SHP77 treated with DMSO at 0.1 percent for 48 hours (cell line): ENCODE measurements around the gene CTSF.
"Not testable (repeated sequence)": the region's sequence is repeated elsewhere in the genome, so short reads cannot be mapped to it uniquely, and the experiment has no call there.

Source experiments
- DNase-seq: peaks from one replicate; lab custom pipeline; 2025; lab: John Stamatoyannopoulos, UW

Gene CTSF

DNA sequence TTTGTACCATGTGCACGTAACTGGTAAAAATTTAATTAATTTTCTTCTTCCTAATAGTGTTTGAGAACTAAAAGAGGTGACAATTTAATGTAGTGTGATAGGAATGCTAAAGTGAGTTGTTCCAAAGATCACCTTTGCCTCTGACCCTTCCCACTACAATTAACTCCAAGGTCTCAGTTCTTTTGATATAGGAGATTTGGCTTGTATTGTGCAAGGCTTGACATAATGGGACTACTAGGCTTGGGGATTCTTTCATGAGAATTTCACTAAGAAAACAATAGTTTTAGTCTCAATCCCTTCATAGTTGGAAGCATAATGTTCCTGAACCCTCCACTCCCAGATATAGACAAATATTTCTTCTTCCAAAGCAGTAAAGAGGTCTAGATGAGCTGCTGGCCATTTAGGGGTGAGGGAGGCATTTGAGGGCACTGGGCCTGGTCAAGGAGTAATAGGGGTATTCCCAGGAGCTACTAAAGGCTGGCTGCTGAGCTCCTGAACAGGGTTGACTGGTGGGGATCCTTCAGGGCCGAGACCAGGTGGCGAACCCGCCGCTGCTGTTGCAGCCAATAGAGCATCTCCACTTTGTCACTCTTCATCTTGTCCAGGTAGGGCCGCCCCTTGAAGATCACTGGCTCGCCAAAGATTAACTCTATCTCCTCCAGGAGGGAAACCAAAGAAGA lies 21.7 kb upstream of the CTSF start:
- DNase-seq: no peak

DNA sequence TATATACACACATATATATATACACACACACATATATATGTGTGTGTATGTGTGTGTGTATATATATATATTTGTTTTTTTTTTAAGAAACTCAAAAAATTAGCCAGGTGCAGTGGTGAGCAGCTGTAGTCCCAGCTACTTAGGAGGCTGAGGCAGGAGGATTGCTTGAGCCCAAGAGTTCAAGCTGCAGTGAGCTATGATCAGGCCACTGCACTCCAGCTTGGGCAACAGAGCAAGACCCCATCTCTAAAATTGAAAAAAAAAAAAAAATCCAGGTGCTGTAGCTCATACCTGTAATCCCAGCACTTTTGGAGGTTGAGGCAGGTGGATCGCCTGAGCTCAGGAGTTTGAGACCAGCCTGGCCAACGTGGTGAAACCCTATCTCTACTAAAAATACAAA lies 20.9 kb upstream of the CTSF start:
- DNase-seq: not testable (repeated sequence)

DNA sequence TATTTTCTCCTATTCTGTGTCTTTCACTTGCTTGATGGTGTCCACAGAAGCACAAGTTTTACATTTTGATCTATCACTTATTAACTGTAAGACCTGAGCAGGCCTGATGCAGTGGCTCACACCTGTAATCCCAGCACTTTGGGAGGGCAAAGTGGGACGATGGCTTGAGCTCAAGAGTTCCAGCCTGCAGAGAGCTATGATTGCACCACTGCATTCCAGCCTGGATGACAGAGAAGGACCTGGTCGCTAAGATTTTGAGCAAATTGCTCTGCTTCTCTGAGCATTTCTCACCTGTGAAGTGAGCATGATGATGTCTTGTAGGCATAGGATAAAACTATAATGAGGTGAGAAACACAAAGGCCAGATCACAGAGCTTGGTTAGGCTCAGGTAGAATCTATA lies 17.7 kb upstream of the CTSF start:
- DNase-seq: no peak

DNA sequence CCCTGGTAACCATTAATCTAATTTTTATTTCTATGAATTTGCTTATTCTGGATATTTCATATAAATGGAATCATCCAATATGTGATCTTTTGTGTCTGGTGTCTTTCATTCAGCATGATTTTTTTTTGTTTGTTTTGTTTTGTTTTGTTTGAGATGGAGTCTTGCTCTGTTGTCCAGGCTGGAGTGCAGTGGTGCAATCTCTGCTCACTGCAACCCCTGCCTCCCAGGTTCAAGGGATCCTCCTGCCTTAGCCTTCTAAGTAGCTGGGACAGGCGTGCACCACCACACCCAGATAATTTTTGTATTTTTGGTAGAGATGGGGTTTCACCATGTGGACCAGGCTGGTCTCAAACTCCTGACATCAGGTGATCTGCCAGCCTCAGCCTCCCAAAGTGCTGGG lies 17.0 kb upstream of the CTSF start:
- DNase-seq: not testable (repeated sequence)

DNA sequence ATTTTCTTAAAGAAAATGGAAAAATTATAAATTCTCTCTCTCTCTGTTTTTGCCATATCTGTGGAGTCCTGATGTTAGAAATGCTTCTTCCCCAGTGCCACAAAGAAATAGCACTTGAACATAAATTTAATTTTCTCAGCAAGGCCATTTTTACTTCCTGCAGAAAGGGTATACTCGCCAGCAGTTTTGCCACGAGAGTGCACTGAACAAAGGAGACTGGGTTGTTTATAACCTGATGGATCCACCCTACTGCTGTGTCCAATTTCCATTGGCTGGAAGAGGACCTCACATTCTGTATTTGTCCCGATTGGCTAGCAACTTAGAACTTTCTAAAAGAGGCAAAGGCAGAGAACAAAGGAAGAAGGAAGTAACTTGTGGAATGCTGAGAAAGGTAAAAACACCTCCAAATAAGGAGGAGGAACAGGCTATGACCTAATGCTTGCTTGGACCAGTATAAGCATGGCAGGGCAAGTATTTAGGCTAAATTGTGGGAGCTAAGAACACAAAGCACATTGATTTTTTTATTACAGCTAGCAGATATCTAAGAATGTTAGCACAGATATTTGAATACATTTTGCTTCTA lies 14.2 kb upstream of the CTSF start:
- not testable (repeated sequence) for DNase-seq

DNA sequence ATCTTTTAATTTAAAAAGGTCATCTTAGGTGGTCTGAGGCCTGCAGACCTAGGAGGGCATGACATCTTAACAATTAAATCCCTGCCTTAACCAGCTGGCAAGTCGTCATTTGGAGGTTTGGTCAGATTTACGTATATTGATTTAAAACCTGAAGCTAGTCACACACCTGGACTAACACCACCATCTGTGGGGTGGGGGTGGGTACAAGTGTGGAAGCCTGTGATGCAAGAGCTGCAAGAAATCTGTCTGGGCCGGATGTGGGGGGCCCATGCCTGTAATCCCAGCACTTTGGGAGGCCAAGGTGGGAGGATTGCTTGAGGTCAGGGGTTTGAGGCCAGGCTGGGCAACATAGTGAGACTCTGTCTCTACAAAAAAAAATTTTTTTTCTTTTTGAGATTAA lies 12.9 kb upstream of the CTSF start:
- no peak for DNase-seq

DNA sequence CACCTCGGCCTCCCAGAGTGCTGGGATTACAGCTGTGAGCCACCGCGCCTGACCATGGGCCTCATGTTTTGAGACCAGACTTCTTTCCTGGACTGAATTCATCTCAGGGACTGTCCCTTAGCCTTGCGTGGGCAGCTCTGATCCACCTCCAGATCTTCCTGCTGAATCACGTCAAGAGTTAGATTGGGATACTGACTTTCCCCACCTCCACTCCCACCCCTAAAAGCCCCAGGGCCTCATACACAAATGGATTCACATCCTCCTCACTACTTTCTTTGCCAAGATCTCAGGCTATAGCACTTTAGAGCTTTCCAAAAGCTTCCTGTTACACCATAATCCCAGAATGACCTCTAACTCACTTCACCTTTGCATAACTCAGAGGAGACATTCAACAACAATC lies 12.4 kb upstream of the CTSF start:
- no peak for DNase-seq

DNA sequence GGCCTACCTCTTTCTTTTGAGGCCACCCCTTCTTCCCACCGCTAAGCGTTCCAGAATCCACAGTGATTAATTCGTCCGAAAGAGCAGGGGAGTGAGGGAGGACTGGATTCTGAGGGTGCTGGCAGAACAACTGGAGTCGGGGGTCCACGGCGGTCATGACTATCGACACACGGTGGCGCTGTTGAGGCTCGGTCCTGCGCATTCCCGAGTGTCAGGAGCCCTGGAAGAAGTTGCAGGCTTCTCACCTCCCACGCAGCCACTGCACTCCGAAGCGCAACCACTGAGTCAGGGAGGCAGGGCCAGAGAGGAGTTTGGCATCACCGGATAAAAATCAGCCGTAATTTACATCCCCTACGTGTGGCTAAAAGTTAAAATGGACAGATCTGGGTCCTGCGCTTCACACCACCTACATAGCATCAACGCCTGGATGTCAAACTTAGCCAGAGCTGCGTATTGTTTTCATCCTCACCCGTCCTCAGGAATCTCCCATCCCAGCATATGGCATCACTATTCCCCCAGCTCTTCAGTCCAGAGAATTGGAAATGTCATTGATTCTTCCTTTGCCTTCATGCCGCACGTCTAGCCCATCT lies 10.7 kb upstream of the CTSF start:
- DNase-seq: no peak

DNA sequence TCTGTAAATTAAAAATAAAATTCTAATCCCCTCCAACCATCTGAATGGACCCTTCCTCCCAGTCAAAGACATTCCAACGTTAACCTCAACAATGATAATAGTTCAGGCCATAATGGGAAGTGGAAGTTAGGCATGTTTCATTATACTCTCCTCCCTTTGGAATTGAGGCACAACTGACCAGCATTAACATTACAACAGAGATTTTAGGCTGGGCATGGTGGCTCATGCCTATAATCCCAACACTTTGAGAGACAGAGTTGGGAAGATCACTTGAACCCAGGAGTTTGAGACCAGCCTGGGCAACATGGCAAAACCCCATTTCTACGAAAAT lies 2.4 kb upstream of the CTSF start:
- DNase-seq: no peak

DNA sequence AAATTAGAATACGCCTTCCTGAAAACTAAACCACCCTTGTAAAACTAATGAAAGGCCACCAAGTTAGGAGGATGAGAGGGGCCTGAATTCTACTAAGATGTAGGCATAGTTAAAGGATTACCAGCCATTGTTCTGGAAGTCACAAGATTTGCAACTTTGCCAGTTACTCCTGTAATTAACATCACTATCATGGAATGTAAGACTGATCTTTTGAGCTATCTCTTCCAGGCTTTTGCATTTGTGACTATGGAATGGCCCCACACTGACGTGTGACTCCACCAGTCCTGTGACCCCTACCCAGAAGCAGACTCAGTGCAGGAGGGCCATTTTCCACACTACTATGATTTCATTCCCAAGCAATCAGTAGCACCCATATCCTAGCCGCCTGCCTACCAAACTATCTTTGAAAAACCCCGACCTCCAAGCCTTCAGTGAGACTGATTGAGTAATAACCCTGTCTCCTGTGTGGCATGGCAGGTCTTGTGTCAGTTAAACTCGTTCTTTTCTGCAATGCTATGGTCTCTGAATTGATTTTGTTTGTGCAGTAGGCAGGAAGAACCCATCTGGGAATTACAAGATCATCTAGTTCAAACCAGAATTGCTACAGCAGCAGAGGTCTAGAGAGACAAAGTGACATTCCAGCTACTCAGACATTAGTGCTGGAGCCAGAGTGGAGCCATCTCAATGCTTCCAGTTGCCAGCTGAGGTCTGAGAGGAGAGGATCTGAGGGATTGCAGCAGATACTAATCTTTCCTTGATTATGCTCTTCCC lies 1.9 kb upstream of the CTSF start:
- no peak for DNase-seq

DNA sequence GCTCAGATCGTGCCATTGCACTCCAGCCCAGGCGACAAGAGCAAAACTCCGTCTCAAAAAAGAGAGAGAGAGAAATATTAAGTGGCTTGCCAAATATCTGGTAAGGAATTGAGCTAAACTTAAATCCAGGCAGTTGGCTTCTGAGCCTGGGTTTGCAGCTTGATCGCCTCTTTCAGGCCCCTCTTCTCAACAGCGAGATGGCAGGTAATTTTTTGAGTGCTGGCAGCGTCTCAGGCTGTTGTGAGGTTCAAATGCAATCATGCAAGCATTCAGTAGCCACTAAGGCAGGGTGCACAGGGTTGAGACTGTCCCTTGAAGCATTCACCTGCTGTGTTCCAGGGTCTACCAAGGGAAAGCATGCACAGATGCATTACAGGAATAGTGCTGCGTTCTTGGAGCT lies 670 bp upstream of the CTSF start:
- no peak for DNase-seq

DNA sequence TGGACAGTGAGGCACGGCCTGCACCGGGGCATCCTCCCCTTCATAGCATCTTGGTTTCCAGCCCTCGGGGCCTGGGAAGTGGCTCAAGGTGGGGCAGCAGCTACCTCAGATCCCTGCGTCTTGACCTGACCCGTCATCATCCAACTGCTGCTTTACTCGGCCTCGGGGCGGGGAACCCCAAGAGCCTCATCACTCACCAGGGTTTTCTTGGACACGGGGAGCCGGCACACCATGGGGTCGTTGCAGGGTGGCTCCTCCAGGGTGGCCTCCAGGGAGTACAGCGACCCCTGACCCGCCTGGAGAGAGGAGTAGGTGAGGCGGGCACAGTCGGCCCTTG lies 651 bp downstream of the CTSF start:
- DNase-seq: no peak

DNA sequence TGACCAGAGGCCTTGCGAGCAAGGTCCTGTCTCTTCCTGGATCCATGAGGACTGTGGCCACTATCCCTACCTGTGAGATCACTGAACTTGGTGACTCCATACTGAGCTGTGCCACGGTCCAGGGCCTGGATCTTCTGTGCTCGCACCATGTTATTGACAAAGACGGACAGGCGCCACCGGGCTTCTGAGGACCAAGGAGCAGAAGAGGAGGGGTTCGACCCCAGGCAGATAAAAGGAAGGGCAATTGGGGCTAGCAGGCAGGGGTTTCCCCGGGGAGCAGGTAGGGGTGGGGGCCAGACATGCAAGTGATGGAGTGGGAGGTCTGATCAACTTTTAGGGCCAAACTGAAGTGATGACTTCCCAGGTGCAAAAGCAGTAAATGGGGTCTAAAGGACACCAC lies 2.2 kb downstream of the CTSF start:
- DNase-seq: no peak

DNA sequence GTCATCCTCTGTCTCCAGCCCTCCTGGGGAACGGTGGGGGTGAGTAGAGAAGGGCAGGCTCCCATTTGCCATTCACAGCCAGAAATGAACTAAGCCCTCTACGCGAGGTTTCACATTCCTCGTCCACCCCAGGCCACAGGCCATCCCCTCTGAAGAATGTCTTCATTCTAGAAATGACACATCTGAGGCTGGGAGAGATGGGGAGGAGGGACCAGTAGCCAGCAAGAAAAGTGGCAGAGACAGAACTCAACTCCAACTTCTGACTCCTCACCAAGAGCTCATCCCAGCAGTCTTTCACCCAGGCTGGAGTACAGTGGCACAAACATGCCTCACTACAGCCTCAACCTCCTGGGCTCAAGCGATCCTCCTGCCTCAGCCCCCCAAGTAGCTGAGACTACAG lies 3.4 kb downstream of the CTSF start:
- DNase-seq: no peak

DNA sequence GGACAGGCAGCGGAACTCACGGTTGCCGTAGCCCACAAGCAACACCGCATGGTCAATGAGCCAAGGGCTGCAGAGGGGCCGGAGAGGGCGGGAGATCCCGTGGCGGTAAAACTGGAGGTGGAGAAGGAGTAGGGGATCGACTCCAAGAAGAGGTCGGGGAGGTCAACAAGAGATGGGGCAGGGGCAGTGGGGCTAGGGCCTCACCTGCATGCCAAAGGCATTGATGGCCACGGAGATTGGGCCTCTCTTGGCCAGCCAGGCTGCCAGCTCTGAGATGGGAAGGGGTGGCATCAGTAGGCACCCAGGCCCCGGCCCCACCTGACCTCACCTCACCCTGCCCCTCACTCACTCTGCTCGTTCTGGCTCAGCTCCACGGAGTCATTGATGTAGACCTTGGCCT lies 3.9 kb downstream of the CTSF start:
- no peak for DNase-seq

DNA sequence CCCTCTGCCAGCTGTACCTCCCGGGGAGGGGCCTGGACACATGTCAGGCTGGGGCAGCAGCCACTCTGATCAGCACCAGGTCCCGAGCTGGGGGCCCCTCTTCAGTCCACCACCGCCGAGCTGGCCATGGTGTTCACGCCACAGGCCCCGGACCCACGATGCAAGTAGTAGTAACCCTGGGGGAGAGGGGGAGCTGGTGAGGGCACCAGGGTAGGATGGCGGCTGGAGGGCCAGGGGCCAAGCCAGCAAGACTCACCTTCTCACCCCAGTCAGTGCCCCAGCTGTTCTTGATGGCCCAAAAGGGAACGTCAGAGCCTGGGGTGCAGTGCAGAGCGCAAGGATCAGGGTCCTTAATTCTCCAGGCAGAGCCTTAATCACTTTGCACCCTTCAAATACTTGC lies 4.6 kb downstream of the CTSF start:
- no peak for DNase-seq

DNA sequence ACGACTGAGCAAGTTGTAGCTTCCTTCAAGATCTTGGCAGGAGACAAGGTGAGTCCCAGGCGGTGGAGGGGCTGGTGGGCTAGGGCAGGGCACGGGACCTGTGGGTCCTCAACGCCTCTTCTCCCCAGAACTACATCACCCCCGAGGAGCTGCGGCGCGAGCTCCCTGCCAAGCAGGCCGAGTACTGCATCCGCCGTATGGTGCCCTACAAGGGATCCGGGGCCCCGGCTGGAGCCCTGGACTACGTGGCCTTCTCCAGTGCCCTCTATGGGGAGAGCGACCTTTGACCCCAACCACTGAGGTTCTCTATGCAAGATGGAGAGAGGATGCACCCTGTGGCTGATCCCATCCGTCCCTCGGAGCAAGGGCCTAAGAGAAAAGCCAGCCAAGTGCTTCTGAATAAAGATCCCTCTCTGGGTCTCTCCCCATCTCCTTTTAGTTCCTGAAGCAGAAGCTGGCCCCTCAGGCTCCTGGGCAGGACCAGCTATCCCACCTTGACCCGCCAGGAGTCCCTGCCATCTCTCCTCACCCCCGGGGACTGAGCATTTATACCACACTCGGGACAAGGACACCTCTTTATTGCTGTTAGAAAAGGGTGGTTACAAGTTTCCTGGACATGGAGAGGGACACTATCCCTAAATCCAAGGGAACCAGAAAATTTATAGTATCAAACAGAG lies 5.4 kb downstream of the CTSF start:
- DNase-seq: no peak

DNA sequence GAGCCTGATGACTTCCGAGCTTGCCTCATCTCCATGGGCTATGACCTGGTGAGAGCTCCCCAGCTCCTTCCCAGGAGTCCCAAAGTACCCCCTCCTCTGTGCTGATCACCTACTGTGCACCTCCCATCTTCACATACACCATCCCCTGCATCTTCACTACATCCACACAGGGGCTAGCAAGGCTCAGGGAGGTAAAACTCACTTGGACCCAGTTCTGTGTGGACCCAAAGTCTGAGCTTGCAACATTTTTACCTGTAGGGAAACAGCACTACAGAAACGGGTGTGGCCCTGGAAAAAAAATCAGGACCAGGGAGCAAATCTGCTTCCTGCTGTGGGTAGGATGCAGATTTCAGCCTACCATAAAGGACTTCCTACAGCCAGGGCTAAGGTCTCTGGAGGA lies 6.1 kb downstream of the CTSF start:
- DNase-seq: no peak

DNA sequence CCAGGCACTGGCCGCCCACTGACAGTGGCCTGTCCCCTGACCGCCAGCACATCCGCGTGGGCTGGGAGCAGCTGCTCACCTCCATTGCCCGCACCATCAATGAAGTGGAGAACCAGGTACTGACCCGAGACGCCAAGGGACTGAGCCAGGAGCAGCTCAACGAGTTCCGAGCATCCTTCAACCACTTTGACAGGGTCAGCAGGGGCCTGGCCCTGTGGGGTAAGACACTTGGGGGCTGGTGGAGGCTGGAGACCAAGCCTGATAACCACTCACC lies 6.5 kb downstream of the CTSF start:
- DNase-seq: no peak

DNA sequence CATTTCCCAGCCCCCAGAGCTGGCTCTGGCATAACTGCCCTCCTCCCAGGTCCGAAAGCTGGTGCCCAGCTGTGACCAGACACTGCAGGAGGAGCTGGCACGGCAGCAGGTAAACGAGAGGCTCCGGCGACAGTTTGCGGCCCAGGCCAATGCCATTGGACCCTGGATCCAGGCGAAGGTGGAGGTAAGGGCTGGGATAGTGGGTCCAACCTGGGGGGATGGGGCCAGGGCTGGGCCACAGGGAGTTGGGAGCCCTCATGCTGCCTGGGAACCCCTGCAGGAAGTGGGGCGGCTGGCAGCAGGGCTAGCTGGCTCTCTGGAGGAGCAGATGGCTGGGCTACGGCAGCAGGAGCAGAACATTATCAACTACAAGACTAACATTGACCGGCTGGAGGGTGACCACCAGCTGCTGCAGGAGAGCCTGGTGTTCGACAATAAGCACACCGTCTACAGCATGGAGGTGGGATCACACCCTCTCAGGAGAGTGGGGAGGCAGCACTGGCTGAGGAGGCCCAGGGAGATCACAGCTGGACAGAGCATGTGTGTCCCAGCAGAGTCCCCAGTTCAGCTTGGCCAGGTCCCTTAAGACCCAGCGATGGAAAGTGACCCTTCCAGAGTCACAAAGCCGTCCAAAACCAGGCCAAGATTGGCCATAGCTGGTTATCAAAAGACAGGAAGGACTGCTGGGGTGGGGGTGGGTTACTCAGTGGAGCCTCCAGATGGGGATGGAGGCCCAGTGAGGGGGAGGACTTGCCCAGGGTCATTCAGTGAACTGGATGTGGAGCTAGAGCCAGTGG lies 7.0 kb downstream of the CTSF start:
- peak; percentile 37 for DNase-seq

DNA sequence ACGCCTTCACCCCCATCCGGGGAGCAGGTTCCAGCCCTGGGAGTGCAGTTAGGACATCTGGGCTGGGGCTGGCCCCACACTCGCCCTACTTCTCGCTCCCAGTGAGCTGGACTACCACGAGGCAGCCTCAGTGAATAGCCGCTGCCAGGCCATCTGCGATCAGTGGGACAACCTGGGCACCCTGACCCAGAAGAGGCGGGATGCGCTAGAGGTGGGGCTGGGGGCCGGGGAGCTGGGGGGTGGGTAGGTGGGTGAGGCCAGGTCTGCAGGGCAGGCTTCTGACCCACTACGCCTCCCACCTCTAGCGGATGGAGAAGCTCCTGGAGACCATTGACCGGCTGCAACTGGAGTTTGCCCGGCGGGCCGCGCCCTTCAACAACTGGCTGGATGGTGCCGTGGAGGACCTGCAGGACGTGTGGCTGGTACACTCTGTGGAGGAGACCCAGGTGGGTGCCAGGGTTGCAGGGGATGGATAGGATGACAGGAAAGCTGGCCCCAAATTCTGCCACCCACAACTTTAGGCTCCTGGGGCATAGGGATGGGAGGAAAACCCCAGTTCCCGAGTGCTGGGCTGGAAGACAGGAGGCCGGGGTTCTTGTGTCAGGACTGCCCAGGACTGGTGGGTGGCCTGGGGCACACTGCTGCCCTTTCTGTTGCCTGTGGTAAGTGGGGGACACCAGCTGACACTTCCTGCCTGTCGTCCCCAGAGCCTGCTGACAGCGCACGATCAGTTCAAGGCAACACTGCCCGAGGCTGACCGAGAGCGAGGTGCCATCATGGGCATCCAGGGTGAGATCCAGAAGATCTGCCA lies 8.3 kb downstream of the CTSF start:
- no peak for DNase-seq
